Measurements from ENCODE around the gene CDCA7.

DNA sequence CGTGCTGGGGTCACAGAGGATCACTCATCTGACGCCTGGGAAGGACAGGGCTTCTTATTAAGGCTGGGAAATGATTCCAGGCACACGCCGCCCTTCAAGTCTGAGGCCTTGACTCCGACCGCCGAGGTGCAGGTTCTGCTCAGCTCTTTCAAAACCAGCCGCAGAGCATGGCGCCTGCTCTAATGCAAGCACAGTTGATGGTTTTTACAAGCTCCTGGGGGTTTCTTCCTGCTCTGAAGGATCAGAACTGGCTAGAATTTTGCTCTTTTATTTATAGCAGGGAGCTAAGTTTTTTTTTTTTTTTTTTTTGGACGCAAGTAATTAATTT is 32.0 kb downstream of the CDCA7 start:
- TF ChIP-seq POLR2A (IDR thresholded peaks at IDR 0.05), result no peak
- TF ChIP-seq, protein P1, sequence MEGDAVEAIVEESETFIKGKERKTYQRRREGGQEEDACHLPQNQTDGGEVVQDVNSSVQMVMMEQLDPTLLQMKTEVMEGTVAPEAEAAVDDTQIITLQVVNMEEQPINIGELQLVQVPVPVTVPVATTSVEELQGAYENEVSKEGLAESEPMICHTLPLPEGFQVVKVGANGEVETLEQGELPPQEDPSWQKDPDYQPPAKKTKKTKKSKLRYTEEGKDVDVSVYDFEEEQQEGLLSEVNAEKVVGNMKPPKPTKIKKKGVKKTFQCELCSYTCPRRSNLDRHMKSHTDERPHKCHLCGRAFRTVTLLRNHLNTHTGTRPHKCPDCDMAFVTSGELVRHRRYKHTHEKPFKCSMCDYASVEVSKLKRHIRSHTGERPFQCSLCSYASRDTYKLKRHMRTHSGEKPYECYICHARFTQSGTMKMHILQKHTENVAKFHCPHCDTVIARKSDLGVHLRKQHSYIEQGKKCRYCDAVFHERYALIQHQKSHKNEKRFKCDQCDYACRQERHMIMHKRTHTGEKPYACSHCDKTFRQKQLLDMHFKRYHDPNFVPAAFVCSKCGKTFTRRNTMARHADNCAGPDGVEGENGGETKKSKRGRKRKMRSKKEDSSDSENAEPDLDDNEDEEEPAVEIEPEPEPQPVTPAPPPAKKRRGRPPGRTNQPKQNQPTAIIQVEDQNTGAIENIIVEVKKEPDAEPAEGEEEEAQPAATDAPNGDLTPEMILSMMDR (IDR thresholded peaks at IDR 0.05), result no peak
